ENCODE measurements around the gene BPI. TPM values are rescaled to one million over a fixed set of nuclear protein-coding genes. Genes with fewer than 3 reads are reported as not detected.
A peak's percentile ranks its signal among the peaks of the same experiment; 100 is the strongest.
"Not testable (repeated sequence)": the region's sequence is repeated elsewhere in the genome, so short reads cannot be mapped to it uniquely, and the experiment has no call there.

The BPI gene
- total RNA-seq, 2 donors from 2014 or later, result not detected

- ATAC-seq, result no peak
- peaks cover 18 to 20% of the 10 kb centered on the region in 2 donors for H3K4me1 Mint-ChIP-seq (ENCODE audit: low read depth in 2 of 2)
- H3K4me3 Mint-ChIP-seq, result no peak overlapping the region
- no peak overlapping the region for H3K27ac Mint-ChIP-seq
- peaks cover 40 to 44% of the 10 kb centered on the region in 2 donors for H3K27me3 Mint-ChIP-seq
- H3K9me3 Mint-ChIP-seq, result no peaks in the 10 kb centered on the region
- H3K36me3 Mint-ChIP-seq, result no peaks in the 10 kb centered on the region
- DNase-seq (ENCODE audit: low spot score), result no peak
Observed at GRCh38 chr20:38301309-38301708, 2.6 kb upstream of the BPI start.

- H3K9me3 Mint-ChIP-seq, result no peaks in the 10 kb centered on the region
- peaks cover 20 to 21% of the 10 kb centered on the region in 2 donors for H3K4me1 Mint-ChIP-seq (ENCODE audit: low read depth in 2 of 2)
- H3K36me3 Mint-ChIP-seq, result no peaks in the 10 kb centered on the region
- H3K27me3 Mint-ChIP-seq, result peaks cover 44 to 49% of the 10 kb centered on the region in 2 donors
- ATAC-seq, result no peak
- no peak overlapping the region for H3K4me3 Mint-ChIP-seq
- DNase-seq (ENCODE audit: low spot score), result no peak
- no peak overlapping the region for H3K27ac Mint-ChIP-seq
Observed at GRCh38 chr20:38302786-38303185, 1.2 kb upstream of the BPI start.

- Mint-ChIP-seq H3K9me3 (no peaks in the 10 kb centered on the region), H3K4me1 (ENCODE audit: low read depth in 2 of 2) (peaks cover 20 to 21% of the 10 kb centered on the region in 2 donors), H3K4me3 (no peak overlapping the region), H3K36me3 (no peaks in the 10 kb centered on the region), H3K27ac (no peak overlapping the region), H3K27me3 (peaks cover 42 to 49% of the 10 kb centered on the region in 2 donors)
- no peak for DNase-seq (ENCODE audit: low spot score)
- ATAC-seq, result peak in 1 of 2 donors; percentile 25
Observed at GRCh38 chr20:38304845-38305447, 990 bp downstream of the BPI start.

- Mint-ChIP-seq H3K27me3 (peaks cover 39 to 49% of the 10 kb centered on the region in 2 donors), H3K4me1 (ENCODE audit: low read depth in 2 of 2) (peaks cover 20 to 21% of the 10 kb centered on the region in 2 donors), H3K4me3 (no peak overlapping the region), H3K27ac (no peak overlapping the region), H3K36me3 (no peaks in the 10 kb centered on the region), H3K9me3 (no peaks in the 10 kb centered on the region)
- ATAC-seq, result no peak
- no peak for DNase-seq (ENCODE audit: low spot score)
Observed at GRCh38 chr20:38305541-38305940, 1.6 kb downstream of the BPI start.

DNA sequence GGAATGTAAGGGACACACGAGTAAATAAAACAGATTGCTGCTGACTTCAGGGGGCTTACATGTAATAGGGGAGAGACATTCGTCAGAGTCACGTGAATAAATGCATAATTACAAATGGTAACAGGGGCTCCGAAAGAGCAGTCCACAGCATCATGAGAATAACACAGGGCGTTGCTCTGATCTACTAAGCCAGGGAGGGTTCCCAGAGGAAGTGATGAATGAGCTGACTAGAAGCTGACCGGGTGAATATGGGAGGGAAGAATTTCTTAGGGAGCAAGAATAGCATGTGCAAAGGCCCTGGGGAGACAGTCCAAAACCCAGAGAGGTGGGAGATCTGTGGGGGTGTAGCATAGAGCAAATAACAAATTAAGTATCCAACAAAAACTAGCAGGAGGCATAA lies 2.4 kb downstream of the BPI start:
- H3K4me1 Mint-ChIP-seq (ENCODE audit: low read depth in 2 of 2), result peaks cover 20 to 21% of the 10 kb centered on the region in 2 donors
- DNase-seq (ENCODE audit: low spot score) (no peak), ATAC-seq (no peak)
- H3K4me3 Mint-ChIP-seq, result no peak overlapping the region
- no peaks in the 10 kb centered on the region for H3K9me3 Mint-ChIP-seq
- H3K27me3 Mint-ChIP-seq, result peaks cover 42 to 49% of the 10 kb centered on the region in 2 donors
- no peaks in the 10 kb centered on the region for H3K36me3 Mint-ChIP-seq
- H3K27ac Mint-ChIP-seq, result no peak overlapping the region

DNA sequence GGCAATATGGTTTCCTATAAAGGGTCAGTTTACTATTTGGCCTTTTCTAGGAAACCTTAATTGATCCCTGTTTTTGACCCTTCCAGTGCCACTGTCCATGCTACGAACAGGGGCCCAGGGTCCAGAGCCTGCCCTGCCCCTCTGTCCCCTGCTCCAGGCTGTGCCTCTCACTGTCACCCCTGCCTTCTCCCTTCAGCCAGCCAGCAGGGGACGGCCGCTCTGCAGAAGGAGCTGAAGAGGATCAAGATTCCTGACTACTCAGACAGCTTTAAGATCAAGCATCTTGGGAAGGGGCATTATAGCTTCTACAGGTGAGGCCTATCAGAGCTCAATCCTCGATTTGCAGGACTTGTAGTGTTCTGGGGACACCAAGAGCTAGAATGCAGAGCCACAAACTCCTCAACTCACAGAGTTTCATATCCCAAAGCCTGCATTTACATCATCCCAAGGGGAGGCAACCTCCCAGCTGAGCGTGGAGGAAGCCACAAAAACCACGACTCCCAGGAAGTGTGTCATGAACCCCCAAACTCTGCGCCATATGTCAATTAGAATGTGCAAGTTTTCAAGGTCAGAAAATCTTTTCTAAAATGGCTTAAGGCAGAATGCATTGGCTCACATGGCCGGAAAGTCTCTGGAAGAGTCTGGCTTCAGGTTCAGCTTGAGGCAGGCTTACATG lies 3.6 kb downstream of the BPI start:
- no peak for ATAC-seq
- Mint-ChIP-seq H3K9me3 (no peaks in the 10 kb centered on the region), H3K4me3 (no peak overlapping the region), H3K27me3 (peaks cover 38 to 43% of the 10 kb centered on the region in 2 donors), H3K27ac (no peak overlapping the region), H3K4me1 (ENCODE audit: low read depth in 2 of 2) (peaks cover 20 to 21% of the 10 kb centered on the region in 2 donors), H3K36me3 (no peaks in the 10 kb centered on the region)
- DNase-seq (ENCODE audit: low spot score), result no peak

- H3K27me3 Mint-ChIP-seq, result peaks cover 34 to 38% of the 10 kb centered on the region in 2 donors
- no peak overlapping the region for H3K27ac Mint-ChIP-seq
Observed at GRCh38 chr20:38308047-38308438, 4.1 kb downstream of the BPI start.

GRCh38 chr20:38308447-38308846 lies 4.5 kb downstream of the BPI start:
- ATAC-seq, result no peak
- Mint-ChIP-seq H3K27ac (no peak overlapping the region), H3K4me1 (ENCODE audit: low read depth in 2 of 2) (peaks cover 15% of the 10 kb centered on the region in 2 donors), H3K27me3 (peaks cover 29 to 34% of the 10 kb centered on the region in 2 donors), H3K4me3 (no peak overlapping the region), H3K36me3 (no peaks in the 10 kb centered on the region), H3K9me3 (no peaks in the 10 kb centered on the region)
- DNase-seq (ENCODE audit: low spot score), result no peak

More at GRCh38 chr20:38308047-38308438, 4.1 kb downstream of the BPI start:
- Mint-ChIP-seq H3K36me3 (no peaks in the 10 kb centered on the region), H3K4me1 (ENCODE audit: low read depth in 2 of 2) (peaks cover 19% of the 10 kb centered on the region in 2 donors), H3K4me3 (no peak overlapping the region), H3K9me3 (no peaks in the 10 kb centered on the region)
- DNase-seq (ENCODE audit: low spot score) (no peak), ATAC-seq (no peak)

GRCh38 chr20:38311091-38311490 lies 7.1 kb downstream of the BPI start:
- Mint-ChIP-seq H3K36me3 (no peaks in the 10 kb centered on the region), H3K4me3 (no peak overlapping the region), H3K4me1 (ENCODE audit: low read depth in 2 of 2) (peaks cover 0 to 4% of the 10 kb centered on the region in 2 donors), H3K27ac (no peak overlapping the region), H3K27me3 (peaks cover 17 to 25% of the 10 kb centered on the region in 2 donors), H3K9me3 (no peaks in the 10 kb centered on the region)
- DNase-seq (ENCODE audit: low spot score) (no peak), ATAC-seq (no peak)

GRCh38 chr20:38311491-38311890 lies 7.5 kb downstream of the BPI start:
- Mint-ChIP-seq H3K4me3 (no peak overlapping the region), H3K27me3 (peaks cover 14 to 25% of the 10 kb centered on the region in 2 donors), H3K9me3 (no peaks in the 10 kb centered on the region), H3K36me3 (no peaks in the 10 kb centered on the region), H3K4me1 (ENCODE audit: low read depth in 2 of 2) (peaks cover 0 to 1% of the 10 kb centered on the region in 2 donors), H3K27ac (no peak overlapping the region)
- DNase-seq (ENCODE audit: low spot score) (no peak), ATAC-seq (no peak)

GRCh38 chr20:38313676-38314075 lies 9.7 kb downstream of the BPI start:
- ATAC-seq (no peak), DNase-seq (ENCODE audit: low spot score) (no peak)
- Mint-ChIP-seq H3K4me1 (ENCODE audit: low read depth in 2 of 2) (no peaks in the 10 kb centered on the region), H3K27ac (no peak overlapping the region), H3K36me3 (no peaks in the 10 kb centered on the region), H3K27me3 (peaks cover 12 to 25% of the 10 kb centered on the region in 2 donors), H3K9me3 (no peaks in the 10 kb centered on the region), H3K4me3 (no peak overlapping the region)

- not testable (repeated sequence) for H3K4me3 Mint-ChIP-seq; H3K27ac Mint-ChIP-seq; ATAC-seq; H3K9me3 Mint-ChIP-seq; H3K4me1 Mint-ChIP-seq (ENCODE audit: low read depth in 2 of 2); DNase-seq (ENCODE audit: low spot score); H3K36me3 Mint-ChIP-seq
- peaks cover 12 to 25% of the 10 kb centered on the region in 2 donors for H3K27me3 Mint-ChIP-seq
Observed at GRCh38 chr20:38314350-38314749, 10.4 kb downstream of the BPI start.

DNA sequence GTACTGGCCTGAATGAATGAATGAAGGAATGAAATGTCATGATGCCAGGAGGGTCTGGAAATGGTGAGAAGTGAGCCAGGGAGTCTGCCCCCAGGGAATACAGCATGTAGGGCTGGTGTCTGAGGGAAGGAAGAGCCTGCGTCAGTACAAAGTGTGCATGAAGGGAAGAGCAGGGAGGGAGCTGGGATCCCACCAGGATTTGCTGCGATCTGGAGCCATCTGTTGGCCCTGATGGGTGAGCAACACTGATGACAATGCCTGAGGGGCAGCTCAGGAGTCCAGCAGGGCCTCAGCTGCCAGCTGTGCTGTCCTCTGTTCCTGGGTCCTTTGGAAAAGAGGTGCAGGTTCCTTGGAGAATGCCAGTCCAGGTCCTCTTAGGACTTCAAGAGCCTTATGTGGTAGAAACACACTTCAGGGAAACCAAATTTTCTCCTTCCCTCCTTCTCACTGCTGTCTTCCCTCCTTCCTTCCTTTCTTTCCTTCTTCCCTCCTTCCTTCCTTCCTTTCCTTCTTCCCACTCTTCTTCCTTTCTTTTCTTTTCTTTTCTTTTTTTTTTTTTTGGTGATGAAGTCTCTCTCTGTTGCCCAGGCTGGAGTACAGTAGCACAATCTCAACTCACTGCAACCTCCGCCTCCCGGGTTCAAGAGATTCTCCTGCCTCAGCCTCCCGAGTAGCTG lies 11.5 kb downstream of the BPI start:
- ATAC-seq (no peak), DNase-seq (ENCODE audit: low spot score) (no peak)
- Mint-ChIP-seq H3K9me3 (no peaks in the 10 kb centered on the region), H3K27me3 (peaks cover 16 to 30% of the 10 kb centered on the region in 2 donors), H3K4me3 (no peak overlapping the region), H3K4me1 (ENCODE audit: low read depth in 2 of 2) (no peaks in the 10 kb centered on the region), H3K36me3 (no peaks in the 10 kb centered on the region), H3K27ac (no peak overlapping the region)

- no peaks in the 10 kb centered on the region for H3K9me3 Mint-ChIP-seq
- H3K27ac Mint-ChIP-seq, result no peak overlapping the region
- H3K27me3 Mint-ChIP-seq, result peaks cover 13 to 28% of the 10 kb centered on the region in 2 donors
- ATAC-seq, result no peak
- H3K4me1 Mint-ChIP-seq (ENCODE audit: low read depth in 2 of 2), result no peaks in the 10 kb centered on the region
- DNase-seq (ENCODE audit: low spot score), result no peak
- H3K36me3 Mint-ChIP-seq, result no peaks in the 10 kb centered on the region
- H3K4me3 Mint-ChIP-seq, result no peak overlapping the region
Observed at GRCh38 chr20:38316341-38316740, 12.4 kb downstream of the BPI start.
